Neural progenitor cell (in vitro differentiated cells): Measurements from ENCODE around the gene MUL1.

Experiments used
- EZH2 ChIP-seq: fragments of 200-600 bp; sonication (generic); IDR thresholded peaks from 2 replicates; pipeline ENCODE4 v1.6.1; 2017; ENCODE audit warnings: antibody characterized with exemption, mild to moderate bottlenecking, moderate library complexity
- TF ChIP-seq, protein P1 (sequence below): fragments of 200-600 bp; sonication (generic); IDR thresholded peaks from 2 replicates; pipeline ENCODE4 v1.5.1; 2017; ENCODE audit warnings: antibody characterized with exemption, mild to moderate bottlenecking

DNA sequence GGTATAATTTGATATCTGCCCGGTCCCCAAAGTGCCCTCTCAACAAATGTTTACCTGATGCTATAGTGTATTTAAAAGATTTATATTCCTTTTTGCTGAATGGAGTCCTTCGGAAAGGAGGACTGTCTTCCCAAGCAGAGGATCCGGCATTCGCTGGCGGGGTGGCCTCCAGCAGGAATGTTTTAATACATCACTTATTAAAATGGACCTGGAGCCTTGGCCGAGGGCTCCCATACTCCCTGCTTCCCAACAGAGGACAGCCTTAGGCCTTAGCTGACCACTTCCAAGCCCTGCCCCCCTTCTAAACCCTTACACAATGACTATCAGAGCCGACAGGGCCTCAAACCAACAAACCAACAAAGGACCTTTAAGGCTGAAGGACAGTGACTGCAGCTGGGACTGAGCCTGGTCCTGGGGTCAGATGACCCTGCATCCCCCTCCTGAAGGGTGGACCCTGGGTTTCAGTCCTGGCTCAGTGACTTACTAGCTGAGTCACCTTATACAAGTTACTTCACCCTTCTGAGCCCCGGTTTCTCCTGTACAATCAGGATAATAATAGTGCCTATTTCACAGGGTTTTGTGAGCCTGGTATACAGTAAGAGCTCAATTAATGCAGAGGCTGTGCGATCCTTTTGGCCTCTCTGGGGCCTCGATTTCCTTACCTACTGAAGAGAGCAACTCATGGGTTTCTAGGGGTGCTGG is 27.6 kb downstream of the MUL1 start:
- TF ChIP-seq, protein P1, sequence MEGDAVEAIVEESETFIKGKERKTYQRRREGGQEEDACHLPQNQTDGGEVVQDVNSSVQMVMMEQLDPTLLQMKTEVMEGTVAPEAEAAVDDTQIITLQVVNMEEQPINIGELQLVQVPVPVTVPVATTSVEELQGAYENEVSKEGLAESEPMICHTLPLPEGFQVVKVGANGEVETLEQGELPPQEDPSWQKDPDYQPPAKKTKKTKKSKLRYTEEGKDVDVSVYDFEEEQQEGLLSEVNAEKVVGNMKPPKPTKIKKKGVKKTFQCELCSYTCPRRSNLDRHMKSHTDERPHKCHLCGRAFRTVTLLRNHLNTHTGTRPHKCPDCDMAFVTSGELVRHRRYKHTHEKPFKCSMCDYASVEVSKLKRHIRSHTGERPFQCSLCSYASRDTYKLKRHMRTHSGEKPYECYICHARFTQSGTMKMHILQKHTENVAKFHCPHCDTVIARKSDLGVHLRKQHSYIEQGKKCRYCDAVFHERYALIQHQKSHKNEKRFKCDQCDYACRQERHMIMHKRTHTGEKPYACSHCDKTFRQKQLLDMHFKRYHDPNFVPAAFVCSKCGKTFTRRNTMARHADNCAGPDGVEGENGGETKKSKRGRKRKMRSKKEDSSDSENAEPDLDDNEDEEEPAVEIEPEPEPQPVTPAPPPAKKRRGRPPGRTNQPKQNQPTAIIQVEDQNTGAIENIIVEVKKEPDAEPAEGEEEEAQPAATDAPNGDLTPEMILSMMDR: no peak
- TF ChIP-seq EZH2: no peak
